GM18502 (cell line): ENCODE data around the gene NUP62.
"Not testable (repeated sequence)": the region's sequence is repeated elsewhere in the genome, so short reads cannot be mapped to it uniquely, and the experiment has no call there.

Source experiments
- ATAC-seq: cut with Tn5 transposase; IDR thresholded peaks from one replicate; pipeline ENCODE4 v1.9.1; 2021; ENCODE audit warnings: mild to moderate bottlenecking; ENCODE audit not compliant: unreplicated experiment, poor library complexity

The NUP62 gene

DNA sequence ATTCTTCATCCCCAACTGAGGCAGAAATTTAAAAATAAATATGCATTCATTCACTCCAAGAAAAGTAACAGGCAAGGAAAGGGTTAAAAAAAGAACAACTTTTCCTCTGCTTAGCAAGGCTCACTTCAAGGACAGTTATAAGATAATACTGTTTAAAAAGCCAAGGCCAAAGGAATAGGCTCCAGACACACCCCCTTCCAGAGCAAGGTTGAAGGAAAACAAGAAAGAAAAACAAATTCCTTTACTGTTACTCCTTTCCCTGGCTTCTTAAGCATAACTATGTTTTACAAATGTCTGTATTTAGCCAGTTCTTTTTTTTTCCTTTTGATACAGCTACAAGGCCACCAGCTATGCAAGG lies 23.2 kb upstream of the NUP62 start:
- no peak for ATAC-seq

DNA sequence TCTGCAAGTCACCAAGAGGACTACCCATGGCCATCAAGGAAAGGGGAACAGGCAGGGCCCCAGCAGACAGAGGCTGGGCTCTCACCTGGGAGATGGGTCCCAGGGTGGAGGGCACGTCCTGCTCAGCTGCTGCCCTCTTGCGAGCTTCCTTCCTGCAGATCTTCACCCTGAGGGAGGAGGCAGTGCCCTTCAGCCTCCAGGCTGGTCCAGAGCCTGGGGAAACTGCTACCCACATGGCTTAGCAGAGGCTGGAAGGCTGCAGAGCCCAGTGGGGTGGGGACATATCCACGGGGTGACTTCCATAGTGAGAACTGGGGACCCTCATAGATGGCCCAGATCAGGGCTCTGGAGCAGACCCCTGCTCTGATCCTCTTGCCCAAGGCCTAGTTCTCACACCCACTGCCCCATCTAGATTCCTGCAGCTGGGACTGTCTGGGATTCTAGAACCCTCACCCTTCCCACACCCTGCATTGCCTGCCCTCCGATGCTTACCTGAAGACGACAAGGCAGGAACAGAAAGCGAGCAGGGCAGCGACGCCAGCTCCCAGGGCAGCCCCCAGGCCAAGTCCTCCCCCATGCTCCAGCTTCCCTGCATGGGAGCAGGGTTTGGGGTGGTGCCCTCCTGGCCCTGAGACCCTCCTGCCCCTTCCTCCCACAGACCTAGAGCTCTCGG lies 22.6 kb upstream of the NUP62 start:
- no peak for ATAC-seq

GRCh38 chr19:49950956-49951526 lies 21.7 kb upstream of the NUP62 start:
- no peak for ATAC-seq

- no peak for ATAC-seq
These were observed 21.3 kb upstream of the NUP62 start for GRCh38 chr19:49950590-49950948.

GRCh38 chr19:49949742-49950589 lies 20.7 kb upstream of the NUP62 start:
- no peak for ATAC-seq

GRCh38 chr19:49946415-49946814 lies 17.1 kb upstream of the NUP62 start:
- ATAC-seq = no peak

DNA sequence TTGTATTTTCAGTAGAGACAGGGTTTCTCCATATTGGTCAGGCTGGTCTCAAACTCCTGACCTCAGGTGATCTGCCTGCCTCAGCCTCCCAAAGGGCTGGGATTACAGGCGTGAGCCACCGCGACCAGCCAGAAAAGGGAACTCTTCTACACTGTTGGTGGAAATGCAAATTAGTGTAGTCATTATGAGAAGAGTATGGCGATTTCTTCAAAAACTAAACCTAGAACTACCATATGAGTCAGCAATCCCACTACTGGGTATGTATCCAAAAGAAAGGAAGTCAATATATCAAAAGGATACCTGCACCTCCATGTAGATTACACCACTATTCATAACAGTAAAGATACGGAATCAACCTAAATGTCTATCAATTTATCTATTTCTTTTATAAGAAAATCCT lies 15.3 kb upstream of the NUP62 start:
- ATAC-seq = not testable (repeated sequence)

GRCh38 chr19:49940482-49940791 lies 11.1 kb upstream of the NUP62 start:
- ATAC-seq = no peak

- ATAC-seq = no peak
These were observed 10.6 kb upstream of the NUP62 start for GRCh38 chr19:49939721-49940481.

- no peak for ATAC-seq
These were observed 9.4 kb upstream of the NUP62 start for GRCh38 chr19:49938662-49939061.

DNA sequence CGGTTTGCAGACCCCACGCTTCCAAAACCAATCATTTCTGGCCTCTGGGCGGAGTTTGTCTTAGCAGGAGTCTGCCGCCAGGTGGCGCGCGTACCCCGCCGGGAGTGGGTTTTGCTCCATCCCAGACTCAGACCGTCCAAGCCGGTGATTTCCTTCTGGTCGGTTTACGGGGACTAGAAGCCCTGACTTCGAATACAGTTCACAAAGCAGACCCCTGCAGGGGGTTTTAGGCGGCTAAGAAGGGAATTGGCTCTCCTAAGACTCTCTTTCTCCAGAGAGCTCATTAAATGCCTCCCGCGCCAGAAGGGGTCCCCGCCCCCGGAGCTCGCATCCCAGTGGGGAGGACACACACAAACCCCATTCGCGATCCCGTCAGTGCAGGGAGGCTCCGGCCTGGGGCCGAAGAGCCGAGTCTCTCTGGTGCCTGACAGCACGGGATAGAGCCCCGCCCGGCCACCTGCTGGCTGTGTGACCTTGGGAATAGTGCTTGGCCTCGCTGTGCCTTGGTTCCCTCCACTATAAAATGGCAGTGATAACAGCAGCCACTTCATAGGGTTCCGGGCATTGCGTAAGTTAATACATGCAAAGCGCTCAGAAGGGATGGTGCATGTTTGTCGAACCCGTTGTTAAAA lies 8.6 kb upstream of the NUP62 start:
- ATAC-seq = no peak

- no peak for ATAC-seq
These were observed 7.2 kb upstream of the NUP62 start for GRCh38 chr19:49936549-49936948.

- ATAC-seq = no peak
These were observed 4.3 kb upstream of the NUP62 start for GRCh38 chr19:49933643-49934042.

DNA sequence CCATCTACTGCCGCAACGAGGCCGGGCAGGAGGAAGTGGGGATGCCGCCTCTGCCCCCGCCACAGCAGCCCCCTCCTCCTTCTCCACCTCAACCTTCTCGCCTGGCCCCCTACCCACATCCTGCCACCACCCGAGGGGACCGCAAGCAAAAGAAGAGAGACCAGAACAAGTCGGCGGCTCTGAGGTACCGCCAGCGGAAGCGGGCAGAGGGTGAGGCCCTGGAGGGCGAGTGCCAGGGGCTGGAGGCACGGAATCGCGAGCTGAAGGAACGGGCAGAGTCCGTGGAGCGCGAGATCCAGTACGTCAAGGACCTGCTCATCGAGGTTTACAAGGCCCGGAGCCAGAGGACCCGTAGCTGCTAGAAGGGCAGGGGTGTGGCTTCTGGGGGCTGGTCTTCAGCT lies 3.4 kb upstream of the NUP62 start:
- no peak for ATAC-seq

- ATAC-seq = no peak
These were observed 2.7 kb upstream of the NUP62 start for GRCh38 chr19:49932041-49932451.

- ATAC-seq = no peak
These were observed 2.2 kb upstream of the NUP62 start for GRCh38 chr19:49931293-49932040.

DNA sequence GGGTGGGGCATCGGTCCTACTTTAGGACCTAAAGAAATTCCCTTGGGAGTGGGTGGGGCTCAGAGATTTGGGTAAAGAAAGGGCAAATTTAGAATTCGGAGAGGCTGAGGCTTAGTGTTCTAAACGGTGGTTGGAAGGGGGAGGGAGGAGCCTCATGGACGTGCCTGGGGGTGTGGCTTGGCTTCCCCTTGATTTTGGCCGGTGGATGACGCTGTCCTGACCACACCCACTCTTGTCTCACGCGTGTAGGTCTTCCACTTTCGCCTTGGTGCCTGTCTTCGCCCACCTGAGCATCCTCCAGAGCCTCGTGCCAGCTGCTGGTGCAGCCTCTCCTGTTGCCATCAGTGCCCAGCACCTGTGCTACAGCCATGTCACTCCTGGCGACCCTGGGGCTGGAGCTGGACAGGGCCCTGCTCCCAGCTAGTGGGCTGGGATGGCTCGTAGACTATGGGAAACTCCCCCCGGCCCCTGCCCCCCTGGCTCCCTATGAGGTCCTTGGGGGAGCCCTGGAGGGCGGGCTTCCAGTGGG lies 1.2 kb upstream of the NUP62 start:
- no peak for ATAC-seq

DNA sequence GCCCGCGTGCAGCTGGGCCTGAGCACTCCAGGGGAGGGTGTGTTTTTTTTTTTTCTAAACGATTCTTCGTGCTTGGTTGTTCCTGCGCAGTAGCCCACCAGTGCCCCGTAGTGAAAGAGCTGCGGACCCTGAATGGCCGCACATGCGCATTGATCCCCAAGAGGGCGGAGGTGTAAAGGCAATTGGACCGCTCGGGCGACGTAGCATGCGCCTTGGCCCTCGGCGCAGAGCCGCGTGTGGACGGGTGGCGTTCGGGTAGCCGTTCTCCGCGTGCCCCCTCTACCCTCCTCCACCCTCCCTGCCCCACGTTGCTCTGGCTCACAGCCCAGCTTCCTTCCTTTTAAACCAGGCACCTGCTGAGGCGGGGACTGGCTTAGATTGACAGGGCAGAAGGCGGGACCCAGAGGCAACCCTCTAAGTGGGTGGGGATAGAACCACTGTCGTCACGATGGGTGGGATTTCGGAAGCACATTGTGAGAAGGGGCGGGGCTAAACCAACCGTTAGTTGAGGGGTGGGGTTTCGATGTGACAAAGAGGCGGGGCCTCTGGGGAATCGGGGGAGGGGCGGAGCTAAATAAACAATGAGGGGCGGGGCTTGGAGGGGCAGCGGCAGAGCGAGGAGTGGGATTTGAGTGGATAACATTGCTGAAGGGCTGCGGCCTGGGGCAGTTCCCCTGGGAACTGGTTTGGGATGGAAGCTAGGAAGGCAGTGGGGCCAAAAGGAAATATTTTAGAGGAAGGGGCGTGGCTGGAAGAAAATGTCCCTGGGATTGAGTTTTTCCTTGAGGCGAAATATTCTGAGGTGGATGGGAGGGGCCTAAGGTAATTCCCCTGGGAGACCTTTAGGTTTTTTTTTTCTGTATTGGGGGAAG lies 543 bp upstream of the NUP62 start:
- ATAC-seq = peak; percentile 67
